ENCODE data around the gene RFX5. TPM values are rescaled to one million over a fixed set of nuclear protein-coding genes. Genes with fewer than 3 reads are reported as not detected.

The RFX5 gene
- total RNA-seq, 1 experiment from 2014 or later, result 52.7 TPM

DNA sequence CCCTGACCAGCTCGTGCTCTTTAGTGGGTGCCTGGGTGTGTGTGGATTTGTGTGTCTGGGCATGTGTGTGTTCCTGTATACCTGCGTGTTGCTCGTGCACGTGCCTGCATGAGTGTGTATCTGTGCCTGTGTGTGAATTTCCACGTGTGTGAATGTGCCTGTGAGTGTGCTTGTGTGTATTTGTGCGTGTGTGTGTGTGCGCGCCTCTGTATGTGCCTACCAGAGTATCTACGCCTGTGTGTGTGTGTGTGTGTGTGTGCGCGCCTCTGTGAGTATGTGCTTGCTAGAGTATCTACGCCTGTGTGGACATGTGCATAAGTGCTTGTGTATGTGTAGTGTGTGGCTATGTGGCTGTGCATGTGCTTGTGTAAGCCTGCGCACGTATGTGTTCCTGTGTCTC is 26.1 kb upstream of the RFX5 start:
- no peak overlapping the region for H3K4me2 ChIP-seq (ENCODE audit: low read length)
- H3K9me3 ChIP-seq (ENCODE audit: control insufficient read depth in 1 of 2, insufficient read depth in 1 of 2, low read depth in 1 of 2, low read length in 2 of 2), result no peaks in the 10 kb centered on the region
- H2AFZ ChIP-seq (ENCODE audit: low read depth, low read length, poor library complexity, severe bottlenecking), result no peak overlapping the region
- no peaks in the 10 kb centered on the region for H3K79me2 ChIP-seq (ENCODE audit: insufficient read depth, low read length)
- H3K36me3 ChIP-seq (ENCODE audit: control insufficient read depth in 1 of 2, insufficient read depth in 2 of 2, low read length in 2 of 2), result no peaks in the 10 kb centered on the region
- H3K4me1 ChIP-seq (ENCODE audit: control insufficient read depth in 1 of 2, insufficient read depth in 2 of 2, low read length in 2 of 2), result peaks cover 0 to 2% of the 10 kb centered on the region in 2 experiments; a peak in 1 of 4 replicates
- ChIA-PET RAD21 (ENCODE audit: low non-redundant PET in 1 of 2, low total read pairs in 2 of 2, uncharacterized antibody in 2 of 2, unreplicated experiment in 2 of 2) (no interaction called here), POLR2A (no interaction called here), CTCF (no interaction called here)
- no peaks in the 10 kb centered on the region for H3K9me2 ChIP-seq (ENCODE audit: insufficient read depth)
- H3K27me3 ChIP-seq (ENCODE audit: insufficient read depth, low read length), result no peaks in the 10 kb centered on the region
- H3K9ac ChIP-seq (ENCODE audit: low read length), result no peak overlapping the region
- intact Hi-C loops (cut with micrococcal nuclease), result no loop called here
- H4K20me1 ChIP-seq (ENCODE audit: insufficient read depth), result no peaks in the 10 kb centered on the region
- H3K27ac ChIP-seq (ENCODE audit: low read depth, low read length), result no peak overlapping the region
- DNase-seq (ENCODE audit: low read depth, low spot score) (no peak), ATAC-seq (no peak)
- H3K4me3 ChIP-seq (replicated peaks in 1 of 2; ENCODE audit: low read depth in 1 of 2, low read length in 2 of 2), result no peak overlapping the region
- no peak for TF ChIP-seq EZH2 (IDR thresholded peaks at IDR 0.05)
- no peak for TF ChIP-seq EZH2phosphoT487 (IDR thresholded peaks at IDR 0.05; ENCODE audit: borderline replicate concordance)
- TF ChIP-seq, protein P1, sequence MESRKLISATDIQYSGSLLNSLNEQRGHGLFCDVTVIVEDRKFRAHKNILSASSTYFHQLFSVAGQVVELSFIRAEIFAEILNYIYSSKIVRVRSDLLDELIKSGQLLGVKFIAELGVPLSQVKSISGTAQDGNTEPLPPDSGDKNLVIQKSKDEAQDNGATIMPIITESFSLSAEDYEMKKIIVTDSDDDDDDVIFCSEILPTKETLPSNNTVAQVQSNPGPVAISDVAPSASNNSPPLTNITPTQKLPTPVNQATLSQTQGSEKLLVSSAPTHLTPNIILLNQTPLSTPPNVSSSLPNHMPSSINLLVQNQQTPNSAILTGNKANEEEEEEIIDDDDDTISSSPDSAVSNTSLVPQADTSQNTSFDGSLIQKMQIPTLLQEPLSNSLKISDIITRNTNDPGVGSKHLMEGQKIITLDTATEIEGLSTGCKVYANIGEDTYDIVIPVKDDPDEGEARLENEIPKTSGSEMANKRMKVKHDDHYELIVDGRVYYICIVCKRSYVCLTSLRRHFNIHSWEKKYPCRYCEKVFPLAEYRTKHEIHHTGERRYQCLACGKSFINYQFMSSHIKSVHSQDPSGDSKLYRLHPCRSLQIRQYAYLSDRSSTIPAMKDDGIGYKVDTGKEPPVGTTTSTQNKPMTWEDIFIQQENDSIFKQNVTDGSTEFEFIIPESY (IDR thresholded peaks at IDR 0.05; ENCODE audit: extremely low read depth, insufficient replicate concordance, low read length), result no peak
- TF ChIP-seq, protein P2, sequence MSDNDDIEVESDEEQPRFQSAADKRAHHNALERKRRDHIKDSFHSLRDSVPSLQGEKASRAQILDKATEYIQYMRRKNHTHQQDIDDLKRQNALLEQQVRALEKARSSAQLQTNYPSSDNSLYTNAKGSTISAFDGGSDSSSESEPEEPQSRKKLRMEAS (IDR thresholded peaks at IDR 0.05), result no peak
- TF ChIP-seq ZFX (IDR thresholded peaks at IDR 0.05), result no peak
- no peak for TF ChIP-seq ELF1 (IDR thresholded peaks at IDR 0.05; ENCODE audit: borderline replicate concordance, low read depth)
- TF ChIP-seq, protein P3, sequence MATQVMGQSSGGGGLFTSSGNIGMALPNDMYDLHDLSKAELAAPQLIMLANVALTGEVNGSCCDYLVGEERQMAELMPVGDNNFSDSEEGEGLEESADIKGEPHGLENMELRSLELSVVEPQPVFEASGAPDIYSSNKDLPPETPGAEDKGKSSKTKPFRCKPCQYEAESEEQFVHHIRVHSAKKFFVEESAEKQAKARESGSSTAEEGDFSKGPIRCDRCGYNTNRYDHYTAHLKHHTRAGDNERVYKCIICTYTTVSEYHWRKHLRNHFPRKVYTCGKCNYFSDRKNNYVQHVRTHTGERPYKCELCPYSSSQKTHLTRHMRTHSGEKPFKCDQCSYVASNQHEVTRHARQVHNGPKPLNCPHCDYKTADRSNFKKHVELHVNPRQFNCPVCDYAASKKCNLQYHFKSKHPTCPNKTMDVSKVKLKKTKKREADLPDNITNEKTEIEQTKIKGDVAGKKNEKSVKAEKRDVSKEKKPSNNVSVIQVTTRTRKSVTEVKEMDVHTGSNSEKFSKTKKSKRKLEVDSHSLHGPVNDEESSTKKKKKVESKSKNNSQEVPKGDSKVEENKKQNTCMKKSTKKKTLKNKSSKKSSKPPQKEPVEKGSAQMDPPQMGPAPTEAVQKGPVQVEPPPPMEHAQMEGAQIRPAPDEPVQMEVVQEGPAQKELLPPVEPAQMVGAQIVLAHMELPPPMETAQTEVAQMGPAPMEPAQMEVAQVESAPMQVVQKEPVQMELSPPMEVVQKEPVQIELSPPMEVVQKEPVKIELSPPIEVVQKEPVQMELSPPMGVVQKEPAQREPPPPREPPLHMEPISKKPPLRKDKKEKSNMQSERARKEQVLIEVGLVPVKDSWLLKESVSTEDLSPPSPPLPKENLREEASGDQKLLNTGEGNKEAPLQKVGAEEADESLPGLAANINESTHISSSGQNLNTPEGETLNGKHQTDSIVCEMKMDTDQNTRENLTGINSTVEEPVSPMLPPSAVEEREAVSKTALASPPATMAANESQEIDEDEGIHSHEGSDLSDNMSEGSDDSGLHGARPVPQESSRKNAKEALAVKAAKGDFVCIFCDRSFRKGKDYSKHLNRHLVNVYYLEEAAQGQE (IDR thresholded peaks at IDR 0.05; ENCODE audit: low read depth), result no peak
- TF ChIP-seq RAD21 (IDR thresholded peaks at IDR 0.05; ENCODE audit: low read depth), result no peak
- no peak for TF ChIP-seq CEBPB (IDR thresholded peaks at IDR 0.05; ENCODE audit: low read depth)
- no peak for TF ChIP-seq CBX3 (IDR thresholded peaks at IDR 0.05; ENCODE audit: low read depth)
- TF ChIP-seq, protein P4, sequence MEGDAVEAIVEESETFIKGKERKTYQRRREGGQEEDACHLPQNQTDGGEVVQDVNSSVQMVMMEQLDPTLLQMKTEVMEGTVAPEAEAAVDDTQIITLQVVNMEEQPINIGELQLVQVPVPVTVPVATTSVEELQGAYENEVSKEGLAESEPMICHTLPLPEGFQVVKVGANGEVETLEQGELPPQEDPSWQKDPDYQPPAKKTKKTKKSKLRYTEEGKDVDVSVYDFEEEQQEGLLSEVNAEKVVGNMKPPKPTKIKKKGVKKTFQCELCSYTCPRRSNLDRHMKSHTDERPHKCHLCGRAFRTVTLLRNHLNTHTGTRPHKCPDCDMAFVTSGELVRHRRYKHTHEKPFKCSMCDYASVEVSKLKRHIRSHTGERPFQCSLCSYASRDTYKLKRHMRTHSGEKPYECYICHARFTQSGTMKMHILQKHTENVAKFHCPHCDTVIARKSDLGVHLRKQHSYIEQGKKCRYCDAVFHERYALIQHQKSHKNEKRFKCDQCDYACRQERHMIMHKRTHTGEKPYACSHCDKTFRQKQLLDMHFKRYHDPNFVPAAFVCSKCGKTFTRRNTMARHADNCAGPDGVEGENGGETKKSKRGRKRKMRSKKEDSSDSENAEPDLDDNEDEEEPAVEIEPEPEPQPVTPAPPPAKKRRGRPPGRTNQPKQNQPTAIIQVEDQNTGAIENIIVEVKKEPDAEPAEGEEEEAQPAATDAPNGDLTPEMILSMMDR (IDR thresholded peaks at IDR 0.05 in 2 of 3, conservative IDR thresholded peaks at IDR 0.05 in 1 of 3; ENCODE audit: borderline replicate concordance in 1 of 3, insufficient read depth in 1 of 3, low read depth in 2 of 3, low read length in 2 of 3), result no peak
- TF ChIP-seq POLR2AphosphoS5 (IDR thresholded peaks at IDR 0.05; ENCODE audit: low read depth, low read length), result no peak
- no peak for TF ChIP-seq SIN3A (IDR thresholded peaks at IDR 0.05; ENCODE audit: low read depth)
- TF ChIP-seq FOSL1 (IDR thresholded peaks at IDR 0.05; ENCODE audit: low read depth), result no peak
- TF ChIP-seq POLR2A (IDR thresholded peaks at IDR 0.05; ENCODE audit: borderline replicate concordance, extremely low read depth, insufficient read depth, insufficient read length), result no peak
- no peak for TF ChIP-seq YY1 (IDR thresholded peaks at IDR 0.05; ENCODE audit: extremely low read depth, insufficient replicate concordance, low read depth, low read length)
- TF ChIP-seq JUND (IDR thresholded peaks at IDR 0.05), result no peak
- TF ChIP-seq SRF (IDR thresholded peaks at IDR 0.05; ENCODE audit: low read depth), result no peak
- no peak for TF ChIP-seq ZNF274 (IDR thresholded peaks at IDR 0.05; ENCODE audit: low read depth, low read length)
- no peak for TF ChIP-seq SP1 (IDR thresholded peaks at IDR 0.05; ENCODE audit: low read depth)
- BruUV-seq (replicated peaks), result no TSS peak

All from HCT116 (cell line).